Measurements from ENCODE around the gene REEP3.

REEP3 gene

GRCh38 chr10:63642808-63643207, 121.6 kb downstream of the REEP3 start:
- no peaks in the 10 kb centered on the region for H3K9me3 ChIP-seq
- no peaks in the 10 kb centered on the region for H3K27me3 ChIP-seq
- peaks cover 5% of the 10 kb centered on the region; the same call in 1 of the 2 replicates for H3K4me1 ChIP-seq
- H3K4me3 ChIP-seq (ENCODE audit: low read depth, low read length), result no peak overlapping the region
- no peak for TF ChIP-seq CTCF (IDR thresholded peaks at IDR 0.05; ENCODE audit: low read depth, low read length)
- no peak for DNase-seq
- H3K36me3 ChIP-seq, result no peaks in the 10 kb centered on the region

- Histone ChIP-seq H3K9me3 (no peaks in the 10 kb centered on the region), H3K4me1 (peaks cover 5% of the 10 kb centered on the region; the same call in 1 of the 2 replicates), H3K4me3 (ENCODE audit: low read depth, low read length) (no peak overlapping the region), H3K36me3 (no peaks in the 10 kb centered on the region), H3K27me3 (no peaks in the 10 kb centered on the region)
- no peak for DNase-seq
- no peak for TF ChIP-seq CTCF (IDR thresholded peaks at IDR 0.05; ENCODE audit: low read depth, low read length)
Measured at GRCh38 chr10:63644418-63645142, 123.4 kb downstream of the REEP3 start.

- TF ChIP-seq CTCF (IDR thresholded peaks at IDR 0.05; ENCODE audit: low read depth, low read length), result no peak
- Histone ChIP-seq H3K27me3 (no peaks in the 10 kb centered on the region), H3K36me3 (no peaks in the 10 kb centered on the region), H3K9me3 (no peaks in the 10 kb centered on the region), H3K4me1 (peaks cover 5% of the 10 kb centered on the region; the same call in 1 of the 2 replicates), H3K4me3 (ENCODE audit: low read depth, low read length) (no peak overlapping the region)
- DNase-seq, result no peak
Measured at GRCh38 chr10:63645195-63645594, 124.0 kb downstream of the REEP3 start.

- Histone ChIP-seq H3K4me3 (ENCODE audit: low read depth, low read length) (no peak overlapping the region), H3K4me1 (peaks cover 5% of the 10 kb centered on the region; the same call in 1 of the 2 replicates), H3K27me3 (no peaks in the 10 kb centered on the region), H3K36me3 (no peaks in the 10 kb centered on the region), H3K9me3 (no peaks in the 10 kb centered on the region)
- no peak for TF ChIP-seq CTCF (IDR thresholded peaks at IDR 0.05; ENCODE audit: low read depth, low read length)
- DNase-seq, result no peak
Measured at GRCh38 chr10:63646491-63646890, 125.3 kb downstream of the REEP3 start.

- Histone ChIP-seq H3K27me3 (no peaks in the 10 kb centered on the region), H3K36me3 (no peaks in the 10 kb centered on the region), H3K4me3 (ENCODE audit: low read depth, low read length) (no peak overlapping the region), H3K4me1 (no peaks in the 10 kb centered on the region), H3K9me3 (no peaks in the 10 kb centered on the region)
- no peak for TF ChIP-seq CTCF (IDR thresholded peaks at IDR 0.05; ENCODE audit: low read depth, low read length)
- DNase-seq, result no peak
Measured at GRCh38 chr10:63651864-63652263, 130.7 kb downstream of the REEP3 start.

- 0 out of 2 replicates have a peak, but pooled peaks cover 5% of the 10 kb centered on the region for H3K4me1 ChIP-seq
- DNase-seq, result no peak
- no peak for TF ChIP-seq CTCF (IDR thresholded peaks at IDR 0.05; ENCODE audit: low read depth, low read length)
- no peaks in the 10 kb centered on the region for H3K36me3 ChIP-seq
- H3K27me3 ChIP-seq, result no peaks in the 10 kb centered on the region
- no peak overlapping the region for H3K4me3 ChIP-seq (ENCODE audit: low read depth, low read length)
- no peaks in the 10 kb centered on the region for H3K9me3 ChIP-seq
Measured at GRCh38 chr10:63653747-63654146, 132.5 kb downstream of the REEP3 start.

Measured in BE2C (cell line).